Measurements from ENCODE around the gene TSC2.

GRCh38 chr16:2037647-2038381 is 10.0 kb upstream of the TSC2 start:
- TF ChIP-seq CTCF (IDR thresholded peaks at IDR 0.05) (no peak), POLR2AphosphoS5 (IDR thresholded peaks at IDR 0.05) (no peak), POLR2A (IDR thresholded peaks at IDR 0.05) (no peak)
